Measurements from ENCODE around the gene SLC30A2.

Gene SLC30A2

GRCh38 chr1:26070296-26070962 is 24.5 kb upstream of the SLC30A2 start:
- DNase-seq (ENCODE audit: extremely low read depth in 1 of 2, low read depth in 1 of 2) = no peak

GRCh38 chr1:26069941-26070295 is 24.0 kb upstream of the SLC30A2 start:
- DNase-seq (ENCODE audit: extremely low read depth in 1 of 2, low read depth in 1 of 2) = no peak

- no peak for DNase-seq (ENCODE audit: extremely low read depth in 1 of 2, low read depth in 1 of 2)
Observed at GRCh38 chr1:26067432-26067911, 21.6 kb upstream of the SLC30A2 start, which contains the start of gene TRIM63. Gene TRIM63 (minus strand): TSS chr1:26067630. CDS start chr1:26067494, 136 bp downstream.

DNA sequence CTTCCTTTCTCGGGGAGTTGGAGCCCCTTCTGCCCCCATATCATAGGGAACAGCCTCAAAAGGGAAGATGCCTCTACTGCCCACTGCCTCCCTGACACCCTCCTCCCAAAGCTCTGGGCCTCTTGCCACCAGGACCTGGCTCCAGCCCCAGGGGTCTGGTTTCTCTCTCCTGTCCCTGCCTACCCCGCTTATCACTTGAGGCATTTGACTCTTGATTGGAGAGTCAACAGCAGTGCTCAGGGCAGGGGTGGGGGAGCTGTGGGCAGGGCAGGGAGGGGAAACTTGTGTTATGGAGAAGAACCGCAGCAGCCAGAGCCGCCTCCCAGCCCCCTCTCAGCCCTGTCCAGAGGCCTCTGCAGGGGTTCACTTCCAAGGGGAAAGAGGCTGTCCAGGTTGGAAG is 20.9 kb upstream of the SLC30A2 start:
- no peak for DNase-seq (ENCODE audit: extremely low read depth in 1 of 2, low read depth in 1 of 2)

DNA sequence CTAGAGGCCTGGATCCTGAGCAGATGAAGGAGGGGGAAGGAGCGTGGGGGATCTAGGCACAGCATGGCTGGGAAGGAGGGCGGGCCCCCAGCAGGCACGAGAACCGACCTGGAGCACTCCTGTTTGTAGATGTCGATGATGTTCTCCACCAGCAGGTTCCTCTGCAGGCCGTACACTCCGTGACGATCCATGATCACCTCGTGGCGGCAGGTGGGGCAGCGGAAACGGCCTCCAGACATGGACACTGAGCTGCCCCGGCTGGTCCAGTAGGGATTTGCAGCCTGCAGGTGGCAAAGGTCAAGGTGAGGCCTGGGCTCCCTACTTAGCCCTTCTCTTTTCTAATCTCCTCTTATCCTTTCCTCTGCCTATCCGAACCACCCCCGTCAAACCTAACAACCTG is 20.2 kb upstream of the SLC30A2 start:
- no peak for DNase-seq (ENCODE audit: extremely low read depth in 1 of 2, low read depth in 1 of 2)

DNA sequence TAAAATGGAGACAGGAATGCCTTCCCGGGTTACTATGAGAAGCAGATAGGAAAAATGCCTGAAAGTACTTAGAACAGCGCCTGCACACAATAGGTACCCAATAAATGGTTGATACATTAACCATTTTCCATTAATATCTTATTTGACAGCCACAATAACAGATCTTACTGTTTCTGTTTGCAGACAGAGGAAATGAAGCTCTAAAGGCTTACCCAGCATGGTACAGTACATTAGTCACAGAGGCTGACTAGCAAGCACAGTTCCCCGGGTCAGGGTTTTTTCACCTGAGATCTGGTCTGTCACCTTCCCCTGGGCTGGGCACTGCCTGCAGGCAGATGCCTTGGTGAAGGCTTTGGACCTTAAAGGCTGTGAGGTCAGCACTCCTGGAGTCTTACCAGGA is 18.6 kb upstream of the SLC30A2 start:
- DNase-seq (ENCODE audit: extremely low read depth in 1 of 2, low read depth in 1 of 2) = no peak

- no peak for DNase-seq (ENCODE audit: extremely low read depth in 1 of 2, low read depth in 1 of 2)
Observed at GRCh38 chr1:26060832-26061574, 15.1 kb upstream of the SLC30A2 start.

DNA sequence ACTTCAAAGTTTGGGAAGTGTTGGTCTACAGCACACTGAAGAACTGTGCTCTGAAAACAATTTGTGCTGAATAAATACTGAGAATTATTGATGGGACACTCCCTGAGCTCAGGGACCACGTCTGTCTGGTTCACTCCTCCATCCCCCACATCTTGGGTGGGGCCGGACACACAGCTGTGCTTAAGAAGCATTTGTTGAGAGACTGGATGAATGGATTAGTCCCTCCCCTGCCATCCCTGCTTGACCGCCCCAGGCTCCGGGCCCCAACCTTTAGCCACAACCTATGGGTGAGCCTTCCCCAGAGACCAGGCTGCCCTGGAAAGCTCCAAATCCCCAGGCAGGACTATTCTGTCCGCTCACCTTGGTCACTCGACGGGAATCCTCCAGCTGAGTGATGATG is 14.0 kb upstream of the SLC30A2 start:
- DNase-seq (ENCODE audit: extremely low read depth in 1 of 2, low read depth in 1 of 2) = no peak

GRCh38 chr1:26058052-26058595 is 12.2 kb upstream of the SLC30A2 start:
- DNase-seq (ENCODE audit: extremely low read depth in 1 of 2, low read depth in 1 of 2) = no peak

DNA sequence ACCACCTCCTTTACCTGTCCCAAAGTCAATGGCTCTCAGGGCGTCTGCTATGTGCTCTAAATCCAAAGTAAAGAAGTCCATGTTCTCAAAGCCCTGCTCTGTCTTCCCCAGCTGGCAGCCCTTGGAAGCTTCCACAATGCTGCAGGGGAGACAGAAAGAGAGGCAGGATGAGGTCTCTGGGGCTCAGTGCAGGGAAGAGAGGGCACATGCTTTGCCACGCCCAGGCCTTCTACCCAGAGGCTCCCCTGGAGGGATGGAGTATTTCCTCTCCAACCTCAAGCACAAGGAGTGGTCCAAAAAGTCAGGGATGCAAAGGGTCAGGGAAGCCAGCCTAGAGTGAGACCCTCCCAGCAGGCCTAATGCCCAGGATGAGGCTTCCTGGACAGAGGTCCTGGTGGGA is 11.3 kb upstream of the SLC30A2 start:
- no peak for DNase-seq (ENCODE audit: extremely low read depth in 1 of 2, low read depth in 1 of 2)

- DNase-seq (ENCODE audit: extremely low read depth in 1 of 2, low read depth in 1 of 2) = no peak
Observed at GRCh38 chr1:26055041-26055440, 9.1 kb upstream of the SLC30A2 start.

- no peak for DNase-seq (ENCODE audit: extremely low read depth in 1 of 2, low read depth in 1 of 2)
Observed at GRCh38 chr1:26053718-26054560, 8.0 kb upstream of the SLC30A2 start.

GRCh38 chr1:26050248-26050640 is 4.3 kb upstream of the SLC30A2 start:
- DNase-seq (ENCODE audit: extremely low read depth in 1 of 2, low read depth in 1 of 2) = no peak

DNA sequence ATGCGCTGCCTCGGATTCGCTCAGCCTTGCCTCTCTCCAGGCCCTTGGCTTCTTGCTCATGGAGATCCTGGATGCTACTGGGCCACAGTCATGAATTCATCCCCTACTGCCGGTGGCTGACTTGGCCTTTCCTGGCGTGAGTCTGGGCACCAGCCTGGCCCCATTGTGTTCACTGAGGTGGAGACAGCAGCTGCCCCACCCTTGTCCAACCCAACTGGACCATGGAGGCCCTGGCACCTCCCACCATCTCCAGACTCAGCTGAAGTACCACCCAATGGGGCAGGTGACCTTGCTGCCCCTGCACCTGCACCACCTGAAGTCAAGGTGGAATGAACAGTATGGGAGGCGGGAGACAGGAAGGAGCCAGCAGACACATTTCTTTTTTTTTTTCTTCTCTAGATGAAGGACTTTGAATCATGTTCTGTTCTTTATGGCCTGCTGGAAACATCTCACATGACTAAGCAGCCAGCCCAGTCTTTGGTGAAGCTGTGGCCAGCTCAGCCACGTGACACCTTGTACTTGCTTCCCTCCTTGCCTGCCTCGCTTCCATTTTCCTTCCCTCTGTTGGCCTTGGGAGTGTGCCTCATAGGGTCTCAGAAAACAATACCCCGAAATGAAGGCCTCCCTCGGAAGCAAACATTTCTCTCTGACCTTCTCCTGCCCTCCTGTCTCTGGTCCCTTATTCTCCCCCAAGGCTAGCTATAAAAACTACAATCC is 3.8 kb upstream of the SLC30A2 start:
- DNase-seq (ENCODE audit: extremely low read depth in 1 of 2, low read depth in 1 of 2) = no peak

- no peak for DNase-seq (ENCODE audit: extremely low read depth in 1 of 2, low read depth in 1 of 2)
Observed at GRCh38 chr1:26047278-26047874, 1.5 kb upstream of the SLC30A2 start.

GRCh38 chr1:26046246-26047095 is 553 bp upstream of the SLC30A2 start:
- no peak for DNase-seq (ENCODE audit: extremely low read depth in 1 of 2, low read depth in 1 of 2)

- no peak for DNase-seq (ENCODE audit: extremely low read depth in 1 of 2, low read depth in 1 of 2)
Observed at GRCh38 chr1:26044971-26045721, 772 bp downstream of the SLC30A2 start.

- no peak for DNase-seq (ENCODE audit: extremely low read depth in 1 of 2, low read depth in 1 of 2)
Observed at GRCh38 chr1:26044414-26044813, 1.5 kb downstream of the SLC30A2 start.

DNA sequence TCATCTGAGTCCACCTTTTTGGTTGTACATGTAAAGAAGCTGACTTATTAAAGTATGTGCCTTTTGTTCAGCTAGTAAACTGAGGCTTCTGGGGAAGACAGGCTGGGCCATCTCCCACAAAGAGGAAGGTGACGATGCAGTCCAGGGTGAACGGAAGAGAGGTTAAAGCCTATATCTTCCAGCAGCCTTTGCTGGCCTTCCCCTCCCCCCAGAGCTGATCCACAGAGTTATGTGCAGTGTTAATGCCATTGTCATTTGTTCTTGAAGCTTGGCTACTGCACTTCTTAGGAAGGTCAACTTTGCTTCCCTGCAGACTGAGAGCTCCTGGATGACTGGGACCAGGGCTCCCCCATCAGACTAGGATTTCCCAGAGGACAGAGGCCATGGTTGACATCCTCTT is 2.2 kb downstream of the SLC30A2 start:
- no peak for DNase-seq (ENCODE audit: extremely low read depth in 1 of 2, low read depth in 1 of 2)
